ENCODE results near the gene KIF9. TPM values are rescaled to one million over a fixed set of nuclear protein-coding genes. Genes with fewer than 3 reads are reported as not detected.
"Not testable (repeated sequence)": the region's sequence is repeated elsewhere in the genome, so short reads cannot be mapped to it uniquely, and the experiment has no call there.

The KIF9 gene
- total and polyA plus RNA-seq, 7 donors: 5.3 to 20.4 (median 14.6) TPM

- H3K4me3 ChIP-seq: no peak overlapping the region
- H3K4me1 ChIP-seq: peaks cover 0 to 20% (median 5%) of the 10 kb centered on the region in 4 donors
- H3K27ac ChIP-seq: no peak overlapping the region
- no peaks in the 10 kb centered on the region for H3K9me3 ChIP-seq
- no peak for DNase-seq
- TF ChIP-seq EP300 (IDR thresholded peaks at IDR 0.05): no peak
- TF ChIP-seq, protein P1, sequence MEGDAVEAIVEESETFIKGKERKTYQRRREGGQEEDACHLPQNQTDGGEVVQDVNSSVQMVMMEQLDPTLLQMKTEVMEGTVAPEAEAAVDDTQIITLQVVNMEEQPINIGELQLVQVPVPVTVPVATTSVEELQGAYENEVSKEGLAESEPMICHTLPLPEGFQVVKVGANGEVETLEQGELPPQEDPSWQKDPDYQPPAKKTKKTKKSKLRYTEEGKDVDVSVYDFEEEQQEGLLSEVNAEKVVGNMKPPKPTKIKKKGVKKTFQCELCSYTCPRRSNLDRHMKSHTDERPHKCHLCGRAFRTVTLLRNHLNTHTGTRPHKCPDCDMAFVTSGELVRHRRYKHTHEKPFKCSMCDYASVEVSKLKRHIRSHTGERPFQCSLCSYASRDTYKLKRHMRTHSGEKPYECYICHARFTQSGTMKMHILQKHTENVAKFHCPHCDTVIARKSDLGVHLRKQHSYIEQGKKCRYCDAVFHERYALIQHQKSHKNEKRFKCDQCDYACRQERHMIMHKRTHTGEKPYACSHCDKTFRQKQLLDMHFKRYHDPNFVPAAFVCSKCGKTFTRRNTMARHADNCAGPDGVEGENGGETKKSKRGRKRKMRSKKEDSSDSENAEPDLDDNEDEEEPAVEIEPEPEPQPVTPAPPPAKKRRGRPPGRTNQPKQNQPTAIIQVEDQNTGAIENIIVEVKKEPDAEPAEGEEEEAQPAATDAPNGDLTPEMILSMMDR (IDR thresholded peaks at IDR 0.05): no peak
- no peak for TF ChIP-seq POLR2A (IDR thresholded peaks at IDR 0.05)
- no peak for TF ChIP-seq POLR2AphosphoS5 (IDR thresholded peaks at IDR 0.05)
- 85 to 100% methylated on average over 1 of the region's 1 CpG for WGBS, 2 donors
- no peaks in the 10 kb centered on the region for H3K27me3 ChIP-seq
- H3K36me3 ChIP-seq: no peaks in the 10 kb centered on the region
- intact Hi-C loops (cut with DNase I): no loop called here
Measured at GRCh38 chr3:47313341-47314055, 30.9 kb upstream of the KIF9 start.

DNA sequence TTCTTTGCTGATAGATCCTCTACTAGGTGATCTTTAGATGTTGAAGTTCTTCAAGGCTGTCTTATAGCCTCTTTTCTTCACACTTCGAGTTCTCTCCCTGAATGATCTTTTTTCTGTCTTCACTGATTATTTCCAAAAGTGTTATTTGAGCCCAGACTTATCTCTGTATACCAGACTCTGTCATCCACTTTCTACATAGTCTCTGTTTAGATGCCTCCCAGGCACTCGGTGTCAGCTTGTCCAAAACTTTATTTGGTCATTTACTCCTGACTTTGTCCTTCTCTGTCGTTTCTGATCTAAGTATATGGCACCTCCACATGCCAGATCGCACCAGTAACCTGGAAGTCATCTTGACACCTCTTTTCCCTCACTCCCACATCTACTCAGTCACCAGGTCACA lies 27.8 kb upstream of the KIF9 start:
- no peaks in the 10 kb centered on the region for H3K9me3 ChIP-seq
- peaks cover 0 to 10% (median 3%) of the 10 kb centered on the region in 4 donors for H3K4me1 ChIP-seq
- WGBS, 2 donors: 94% methylated on average over 4 of the region's 4 CpGs
- TF ChIP-seq, protein P1 (IDR thresholded peaks at IDR 0.05): no peak
- TF ChIP-seq POLR2AphosphoS5 (IDR thresholded peaks at IDR 0.05): no peak
- no peak for TF ChIP-seq POLR2A (IDR thresholded peaks at IDR 0.05)
- TF ChIP-seq EP300 (IDR thresholded peaks at IDR 0.05): no peak
- no peak overlapping the region for H3K27ac ChIP-seq
- peaks cover 0 to 5% (median 0%) of the 10 kb centered on the region in 4 donors for H3K36me3 ChIP-seq
- no peaks in the 10 kb centered on the region for H3K27me3 ChIP-seq
- peak; percentile 28 for DNase-seq
- intact Hi-C loops (cut with DNase I): no loop called here
- no peak overlapping the region for H3K4me3 ChIP-seq

DNA sequence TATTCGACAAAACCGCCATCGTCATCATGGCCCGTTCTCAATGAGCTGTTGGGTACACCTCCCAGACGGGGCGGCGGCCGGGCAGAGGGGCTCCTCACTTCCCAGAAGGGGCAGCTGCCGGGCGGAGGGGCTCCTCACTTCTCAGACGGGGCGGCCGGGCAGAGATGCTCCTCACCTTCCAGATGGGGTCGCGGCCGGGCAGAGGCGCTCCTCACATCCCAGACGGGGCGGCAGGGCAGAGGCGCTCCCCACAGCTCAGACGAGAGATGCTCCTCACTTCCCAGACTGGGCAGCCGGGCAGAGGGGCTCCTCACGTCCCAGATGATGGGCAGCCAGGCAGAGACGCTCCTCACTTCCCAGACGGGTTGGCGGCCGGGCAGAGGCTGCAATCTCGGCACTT lies 26.6 kb upstream of the KIF9 start:
- DNase-seq: peak; percentile 46
- H3K9me3 ChIP-seq; H3K4me1 ChIP-seq; intact Hi-C loops (cut with DNase I); H3K36me3 ChIP-seq; H3K27me3 ChIP-seq; H3K4me3 ChIP-seq; H3K27ac ChIP-seq: not testable (repeated sequence)
- WGBS, 2 donors: 98% methylated on average over 28 of the region's 28 CpGs

GRCh38 chr3:47306022-47306421 lies 23.4 kb upstream of the KIF9 start:
- WGBS, 2 donors: 71 to 85% methylated on average over 2 of the region's 2 CpGs
- Histone ChIP-seq H3K36me3 (peaks cover 0 to 21% (median 4%) of the 10 kb centered on the region in 4 donors), H3K4me1 (no peaks in the 10 kb centered on the region), H3K9me3 (no peaks in the 10 kb centered on the region), H3K27ac (no peak overlapping the region), H3K27me3 (no peaks in the 10 kb centered on the region), H3K4me3 (no peak overlapping the region)
- intact Hi-C loops (cut with DNase I): no loop called here
- TF ChIP-seq EP300 (IDR thresholded peaks at IDR 0.05) (no peak), POLR2AphosphoS5 (IDR thresholded peaks at IDR 0.05) (no peak), POLR2A (IDR thresholded peaks at IDR 0.05) (no peak)
- TF ChIP-seq, protein P1 (IDR thresholded peaks at IDR 0.05): no peak
- DNase-seq: no peak

DNA sequence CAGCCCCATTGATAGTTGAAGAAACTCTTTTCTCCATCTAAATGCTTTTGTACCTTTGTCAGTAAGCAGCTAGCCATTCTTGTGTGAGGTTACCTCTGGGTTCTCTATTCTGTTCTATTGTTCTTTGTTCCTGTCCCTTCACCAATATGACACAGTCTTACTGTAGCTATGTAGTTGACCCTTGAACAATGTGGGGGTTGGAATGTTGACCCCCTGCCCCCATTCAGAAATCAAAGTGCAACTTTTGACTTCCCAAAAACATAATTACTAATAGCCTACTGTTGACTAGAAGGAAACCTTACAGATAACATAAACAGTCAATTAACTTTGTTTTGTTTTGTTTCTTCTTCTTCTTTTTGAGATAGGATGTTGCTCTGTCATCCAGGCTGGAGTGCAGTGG lies 18.9 kb upstream of the KIF9 start:
- TF ChIP-seq, protein P1 (IDR thresholded peaks at IDR 0.05): no peak
- TF ChIP-seq POLR2A (IDR thresholded peaks at IDR 0.05): no peak
- no peak for TF ChIP-seq EP300 (IDR thresholded peaks at IDR 0.05)
- TF ChIP-seq POLR2AphosphoS5 (IDR thresholded peaks at IDR 0.05): no peak
- Histone ChIP-seq H3K36me3 (peaks cover 0 to 17% (median 4%) of the 10 kb centered on the region in 4 donors), H3K4me1 (peaks cover 0 to 4% (median 1%) of the 10 kb centered on the region in 4 donors), H3K27me3 (no peaks in the 10 kb centered on the region), H3K4me3 (no peak overlapping the region), H3K27ac (no peak overlapping the region), H3K9me3 (no peaks in the 10 kb centered on the region)
- intact Hi-C loops (cut with DNase I): no loop called here
- no peak for DNase-seq

Measured in sigmoid colon (tissue), 7 donors.